Esophagus muscularis mucosa (tissue), 4 donors: ENCODE data around the gene MRM2. TPM values are rescaled to one million over a fixed set of nuclear protein-coding genes. Genes with fewer than 3 reads are reported as not detected.

Experiments used
- DNase-seq: peaks from one replicate; pipeline ENCODE4 v3.0.0-alpha.2; 2017; ENCODE audit errors: extremely low spot score
- H3K27ac ChIP-seq, 4 donors: fragments of 200-600 bp; sonication (generic); replicated peaks in 1 of 4; 1 replicate in 3 of 4; 2 replicates in 1 of 4; pipeline ENCODE4 v1.5.1; 2016 to 2019; ENCODE audit warnings: mild to moderate bottlenecking in 1 of 4
- H3K27me3 ChIP-seq, 4 donors: fragments of 200-600 bp; sonication (generic); one replicate each; pipeline versions ENCODE4 v1.5.1 to v1.6.0; 2016 to 2019
- H3K36me3 ChIP-seq, 4 donors: fragments of 200-600 bp; sonication (generic); one replicate each; pipeline ENCODE4 v1.5.1; 2016 to 2019
- H3K4me1 ChIP-seq, 4 donors: fragments of 200-600 bp; sonication (generic); one replicate each; pipeline ENCODE4 v1.5.1; 2016 to 2019
- H3K4me3 ChIP-seq, 4 donors: fragments of 200-600 bp; sonication (generic); 1 replicate in 2 of 4; 2 replicates in 2 of 4; pipeline ENCODE4 v1.5.1; 2016 to 2019; ENCODE audit warnings: mild to moderate bottlenecking in 4 of 4, moderate library complexity in 1 of 4
- H3K9me3 ChIP-seq, 4 donors: fragments of 200-600 bp; sonication (generic); 1 replicate in 3 of 4; 2 replicates in 1 of 4; pipeline ENCODE4 v1.5.1; 2016 to 2019
- CTCF ChIP-seq, 3 experiments: fragments of 200-600 bp in 2 of 3; fragments of 450-650 bp in 1 of 3; sonication (generic) in 2 of 3; IDR thresholded peaks; one replicate each; pipeline ENCODE4 v1.5.1; 2017 to 2019; ENCODE audit warnings: antibody characterized with exemption in 3 of 3, mild to moderate bottlenecking in 2 of 3, moderate library complexity in 1 of 3
- EP300 ChIP-seq: sonication (generic); formaldehyde crosslinking; IDR thresholded peaks from one replicate; pipeline ENCODE4 v1.6.1; 2017; ENCODE audit warnings: antibody characterized with exemption
- POLR2A ChIP-seq: fragments of 450-650 bp; IDR thresholded peaks from one replicate; pipeline ENCODE4 v1.6.1; 2017; ENCODE audit warnings: antibody characterized with exemption, moderate library complexity, mild to moderate bottlenecking, low read depth
- POLR2AphosphoS5 ChIP-seq, 2 donors: sonication (generic); formaldehyde crosslinking; IDR thresholded peaks; one replicate each; pipeline ENCODE4 v1.6.1; 2017; ENCODE audit warnings: antibody characterized with exemption in 2 of 2
- WGBS: methylation state at CpG from one replicate; pipeline ENCODE4 v1.1.5; 2018; 5-methylcytosine and 5-hydroxymethylcytosine counted together
- intact Hi-C: fragments of 100-400 bp; cut with DNase I; formaldehyde crosslinking; loops from one replicate; pipeline ENCODE4 v1.15.1; 2023
- total RNA-seq, 4 donors: library from RNA; depleted of rRNA; stranded (reverse); fragments of >200 nt; gene quantifications; one replicate each; pipeline versions ENCODE4 v1.1.0 to v1.2.1, GENCODE V29; 2016

Gene MRM2
- total RNA-seq, 4 donors from 2014 or later: 13.3 to 20.3 (median 16.5) TPM

GRCh38 chr7:2192831-2193534, 49.0 kb downstream of the MRM2 start:
- no peak for TF ChIP-seq CTCF (IDR thresholded peaks at IDR 0.05)
- no peak for TF ChIP-seq EP300
- TF ChIP-seq POLR2A: no peak
- no peak for TF ChIP-seq POLR2AphosphoS5 (IDR thresholded peaks at IDR 0.05)
- intact Hi-C loops: no loop called here
- Histone ChIP-seq H3K4me1 (peaks cover 6 to 25% (median 7%) of the 10 kb centered on the region in 4 donors), H3K27me3 (no peaks in the 10 kb centered on the region), H3K36me3 (peaks cover 0 to 25% (median 12%) of the 10 kb centered on the region in 4 donors), H3K9me3 (peaks cover 0 to 5% (median 2%) of the 10 kb centered on the region in 4 donors), H3K27ac (no peak overlapping the region), H3K4me3 (no peak overlapping the region)
- DNase-seq: no peak
- WGBS: 92% methylated on average over 18 of the region's 18 CpGs

- no peak overlapping the region for H3K27ac ChIP-seq
- no peaks in the 10 kb centered on the region for H3K27me3 ChIP-seq
- TF ChIP-seq CTCF (IDR thresholded peaks at IDR 0.05) (no peak), EP300 (no peak), POLR2A (no peak), POLR2AphosphoS5 (IDR thresholded peaks at IDR 0.05) (no peak)
- H3K4me3 ChIP-seq: no peak overlapping the region
- H3K4me1 ChIP-seq: peaks cover 0 to 9% (median 0%) of the 10 kb centered on the region in 4 donors
- H3K9me3 ChIP-seq: peaks cover 0 to 5% (median 2%) of the 10 kb centered on the region in 4 donors
- 95% methylated on average over 9 of the region's 9 CpGs for whole genome bisulfite sequencing
- intact Hi-C loops: no loop called here
- peaks cover 0 to 17% (median 7%) of the 10 kb centered on the region in 4 donors for H3K36me3 ChIP-seq
- DNase-seq: no peak
These were observed 51.0 kb downstream of the MRM2 start for GRCh38 chr7:2191016-2191415.

- Histone ChIP-seq H3K36me3 (peaks cover 0 to 12% (median 4%) of the 10 kb centered on the region in 4 donors), H3K27me3 (no peaks in the 10 kb centered on the region), H3K4me3 (no peak overlapping the region), H3K9me3 (peaks cover 0 to 5% (median 2%) of the 10 kb centered on the region in 4 donors), H3K27ac (no peak overlapping the region), H3K4me1 (peaks cover 0 to 4% (median 0%) of the 10 kb centered on the region in 4 donors)
- no peak for DNase-seq
- TF ChIP-seq CTCF (IDR thresholded peaks at IDR 0.05): no peak
- TF ChIP-seq POLR2A: no peak
- TF ChIP-seq POLR2AphosphoS5 (IDR thresholded peaks at IDR 0.05): no peak
- TF ChIP-seq EP300: no peak
- intact Hi-C loops: no loop called here
- 92% methylated on average over 10 of the region's 10 CpGs for WGBS
These were observed 51.5 kb downstream of the MRM2 start for GRCh38 chr7:2190531-2190930.

- no peak for DNase-seq
- Histone ChIP-seq H3K9me3 (peaks cover 0 to 5% (median 2%) of the 10 kb centered on the region in 4 donors), H3K27ac (no peak overlapping the region), H3K4me3 (no peak overlapping the region), H3K36me3 (peaks cover 0 to 4% (median 0%) of the 10 kb centered on the region in 4 donors), H3K27me3 (no peaks in the 10 kb centered on the region), H3K4me1 (no peaks in the 10 kb centered on the region)
- TF ChIP-seq EP300: no peak
- TF ChIP-seq CTCF (IDR thresholded peaks at IDR 0.05): no peak
- no peak for TF ChIP-seq POLR2A
- TF ChIP-seq POLR2AphosphoS5 (IDR thresholded peaks at IDR 0.05): no peak
- intact Hi-C loops: no loop called here
- WGBS: 80% methylated on average over 4 of the region's 4 CpGs
These were observed 55.8 kb downstream of the MRM2 start for GRCh38 chr7:2186166-2186565.

- DNase-seq: no peak
- Histone ChIP-seq H3K9me3 (peaks cover 0 to 5% (median 2%) of the 10 kb centered on the region in 4 donors), H3K27me3 (no peaks in the 10 kb centered on the region), H3K27ac (no peak overlapping the region), H3K36me3 (peaks cover 0 to 4% (median 0%) of the 10 kb centered on the region in 4 donors), H3K4me1 (no peaks in the 10 kb centered on the region), H3K4me3 (no peak overlapping the region)
- WGBS: 89% methylated on average over 8 of the region's 8 CpGs
- TF ChIP-seq CTCF (IDR thresholded peaks at IDR 0.05) (no peak), POLR2A (no peak), POLR2AphosphoS5 (IDR thresholded peaks at IDR 0.05) (no peak), EP300 (no peak)
- intact Hi-C loops: no loop called here
These were observed 56.3 kb downstream of the MRM2 start for GRCh38 chr7:2185715-2186114.
